Measurements from ENCODE around the gene DPEP3.

DNA sequence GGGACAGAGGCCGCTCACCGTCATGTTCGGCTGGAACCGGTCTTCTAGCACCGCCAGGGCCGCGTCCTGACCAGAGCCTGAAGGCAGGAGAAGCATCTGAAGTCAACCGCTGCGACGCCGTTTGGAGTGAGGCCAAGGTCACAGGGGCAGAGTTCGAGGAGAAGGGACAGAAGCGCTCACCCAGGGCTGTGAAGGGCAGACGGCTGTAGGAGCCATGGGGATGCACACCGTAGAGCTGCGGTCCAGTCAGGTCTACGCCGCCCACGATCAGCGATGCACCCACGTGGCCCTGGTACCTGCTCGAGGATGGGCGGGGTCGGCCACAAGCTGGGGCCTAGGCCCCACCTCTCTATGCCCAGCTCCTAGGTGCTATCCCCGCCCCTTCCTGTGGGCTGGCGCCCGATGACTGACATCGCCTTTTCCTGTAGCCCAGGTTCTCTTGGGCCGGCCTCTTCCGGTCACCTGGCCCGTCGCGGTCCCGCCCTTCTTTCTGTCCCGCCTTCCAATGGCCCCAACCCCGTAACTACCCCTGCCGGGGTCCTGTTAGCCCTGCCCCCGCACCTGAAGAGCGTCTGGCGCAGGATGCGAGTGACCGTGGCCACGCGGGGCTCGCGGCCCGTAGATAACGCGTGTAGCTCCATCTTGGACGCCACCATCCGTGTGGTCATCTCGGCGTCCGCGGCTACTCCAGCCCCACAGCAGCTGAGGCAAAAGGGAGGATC is 44.7 kb downstream of the DPEP3 start:
- TF ChIP-seq, protein P1, sequence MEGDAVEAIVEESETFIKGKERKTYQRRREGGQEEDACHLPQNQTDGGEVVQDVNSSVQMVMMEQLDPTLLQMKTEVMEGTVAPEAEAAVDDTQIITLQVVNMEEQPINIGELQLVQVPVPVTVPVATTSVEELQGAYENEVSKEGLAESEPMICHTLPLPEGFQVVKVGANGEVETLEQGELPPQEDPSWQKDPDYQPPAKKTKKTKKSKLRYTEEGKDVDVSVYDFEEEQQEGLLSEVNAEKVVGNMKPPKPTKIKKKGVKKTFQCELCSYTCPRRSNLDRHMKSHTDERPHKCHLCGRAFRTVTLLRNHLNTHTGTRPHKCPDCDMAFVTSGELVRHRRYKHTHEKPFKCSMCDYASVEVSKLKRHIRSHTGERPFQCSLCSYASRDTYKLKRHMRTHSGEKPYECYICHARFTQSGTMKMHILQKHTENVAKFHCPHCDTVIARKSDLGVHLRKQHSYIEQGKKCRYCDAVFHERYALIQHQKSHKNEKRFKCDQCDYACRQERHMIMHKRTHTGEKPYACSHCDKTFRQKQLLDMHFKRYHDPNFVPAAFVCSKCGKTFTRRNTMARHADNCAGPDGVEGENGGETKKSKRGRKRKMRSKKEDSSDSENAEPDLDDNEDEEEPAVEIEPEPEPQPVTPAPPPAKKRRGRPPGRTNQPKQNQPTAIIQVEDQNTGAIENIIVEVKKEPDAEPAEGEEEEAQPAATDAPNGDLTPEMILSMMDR (conservative IDR thresholded peaks at IDR 0.05; ENCODE audit: low read depth, low read length) = no peak
- no peak for TF ChIP-seq EZH2phosphoT487 (IDR thresholded peaks at IDR 0.05; ENCODE audit: borderline replicate concordance, low read length)
- TF ChIP-seq EZH2 (IDR thresholded peaks at IDR 0.05; ENCODE audit: low read length, unreplicated experiment) = no peak
